Adipose tissue (tissue), 3 donors: ENCODE measurements around the gene SHFL. TPM values are rescaled to one million over a fixed set of nuclear protein-coding genes. Genes with fewer than 3 reads are reported as not detected.
A peak's percentile ranks its signal among the peaks of the same experiment; 100 is the strongest.

Experiments used
- H3K27ac ChIP-seq: one replicate; pipeline ENCODE4 v1.5.1; 2013; ENCODE audit warnings: low read depth, low read length
- WGBS, 3 donors: extraction: QIAGEN DNeasy Blood & Tissue Kit; methylation state at CpG; one replicate each; pipeline ENCODE4 v1.1.7; 2013; 5-methylcytosine and 5-hydroxymethylcytosine counted together
- polyA plus RNA-seq, 3 donors: library from polyadenylated mRNA; stranded (reverse); fragments of 200-250 nt; gene quantifications; one replicate each; pipeline ENCODE4 v1.2.3, GENCODE V29; 2013
- donor health status: healthy with polysubstance abuse.
- donor health status: Bipolar disorder and iron deficiency.
- donor health status: healthy.

Gene SHFL
- 10 to 100 TPM; 17.2 to 27.4 (median 22.2) TPM for polyA plus RNA-seq

DNA sequence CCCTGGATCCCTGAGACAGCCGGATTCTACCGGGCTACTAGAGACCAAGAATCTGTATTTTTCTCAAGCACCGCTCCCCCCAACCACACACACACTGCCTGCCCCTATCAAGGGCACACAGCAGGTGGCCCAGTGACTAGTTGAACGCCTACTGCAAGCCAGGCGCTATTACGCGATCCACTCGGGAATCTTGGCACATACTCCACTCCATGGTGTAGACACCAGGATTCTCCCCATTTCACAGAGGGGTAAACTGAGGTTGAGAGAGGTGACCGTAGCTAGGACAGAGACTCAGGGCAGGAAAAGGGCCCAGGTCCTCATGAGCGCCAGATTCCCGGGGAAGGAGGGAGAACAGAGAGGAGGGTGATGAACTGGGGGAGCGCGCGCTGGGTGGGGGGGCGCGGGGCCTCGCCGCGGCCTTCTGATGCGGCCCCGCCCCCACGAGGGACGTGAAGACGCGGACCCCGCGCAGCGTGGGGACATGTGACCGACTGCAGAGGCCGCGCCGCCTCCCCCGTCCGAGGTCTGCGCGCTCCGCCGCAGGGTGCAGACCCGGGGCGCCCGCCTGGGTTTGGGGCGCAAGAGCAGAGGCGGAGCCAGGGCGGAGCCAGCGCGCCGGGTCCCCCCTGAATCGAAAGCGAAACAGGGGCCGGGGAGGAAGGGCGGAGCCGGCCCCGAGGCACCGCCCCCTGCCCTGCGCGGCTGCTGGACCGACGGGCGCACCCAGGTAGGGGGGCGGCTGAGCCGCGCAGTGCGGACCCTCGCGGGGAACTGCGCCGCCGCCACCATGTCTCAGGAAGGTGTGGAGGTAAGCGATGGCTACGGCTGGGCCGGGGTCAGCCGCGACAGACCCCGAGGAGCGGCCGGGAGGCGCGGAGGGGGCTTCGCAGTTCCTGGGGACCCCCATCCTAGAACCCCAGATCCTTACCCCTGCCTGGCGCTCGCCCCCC lies at the start of gene SHFL:
TSS of gene SHFL (plus strand) at position 677 of the 950 bp plus-strand sequence. CDS start at position 788, 111 bp downstream.
- H3K27ac ChIP-seq, result peak within 1 kb of the TSS; percentile 15
- WGBS, 3 donors, result 4 to 5% (median 4%) methylated on average over 55 to 80 of the region's 81 CpGs

GRCh38 chr19:10036601-10037071 lies 49.5 kb upstream of the SHFL start:
- WGBS, 3 donors, result 26 to 62% (median 59%) methylated on average over 5 of the region's 5 CpGs
- no peak overlapping the region for H3K27ac ChIP-seq

DNA sequence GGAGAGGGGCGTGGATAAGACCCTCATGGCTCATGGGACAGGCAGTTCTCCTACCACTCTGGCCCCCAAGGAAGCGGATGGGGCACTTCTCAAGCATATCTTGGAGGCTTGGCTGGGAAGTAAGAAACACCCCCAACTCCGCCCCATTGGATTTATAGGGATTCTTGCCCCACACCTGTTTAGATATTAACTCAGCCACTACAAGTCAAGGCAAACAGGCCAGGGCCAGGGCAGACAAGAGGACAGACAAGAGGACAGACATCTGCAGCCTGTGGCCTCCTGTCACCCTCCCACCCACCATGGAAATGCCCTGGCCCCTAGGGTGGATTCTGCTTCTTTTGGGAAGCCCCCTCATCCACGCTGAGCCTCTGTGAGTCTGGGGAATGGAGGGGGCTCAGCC lies 48.8 kb upstream of the SHFL start:
- 62 to 68% (median 64%) methylated on average over 4 of the region's 4 CpGs for WGBS, 3 donors
- H3K27ac ChIP-seq, result no peak overlapping the region

- WGBS, 3 donors, result 52 to 69% (median 65%) methylated on average over 5 of the region's 5 CpGs
- H3K27ac ChIP-seq, result no peak overlapping the region
Observed at GRCh38 chr19:10037809-10038208, 48.3 kb upstream of the SHFL start.

DNA sequence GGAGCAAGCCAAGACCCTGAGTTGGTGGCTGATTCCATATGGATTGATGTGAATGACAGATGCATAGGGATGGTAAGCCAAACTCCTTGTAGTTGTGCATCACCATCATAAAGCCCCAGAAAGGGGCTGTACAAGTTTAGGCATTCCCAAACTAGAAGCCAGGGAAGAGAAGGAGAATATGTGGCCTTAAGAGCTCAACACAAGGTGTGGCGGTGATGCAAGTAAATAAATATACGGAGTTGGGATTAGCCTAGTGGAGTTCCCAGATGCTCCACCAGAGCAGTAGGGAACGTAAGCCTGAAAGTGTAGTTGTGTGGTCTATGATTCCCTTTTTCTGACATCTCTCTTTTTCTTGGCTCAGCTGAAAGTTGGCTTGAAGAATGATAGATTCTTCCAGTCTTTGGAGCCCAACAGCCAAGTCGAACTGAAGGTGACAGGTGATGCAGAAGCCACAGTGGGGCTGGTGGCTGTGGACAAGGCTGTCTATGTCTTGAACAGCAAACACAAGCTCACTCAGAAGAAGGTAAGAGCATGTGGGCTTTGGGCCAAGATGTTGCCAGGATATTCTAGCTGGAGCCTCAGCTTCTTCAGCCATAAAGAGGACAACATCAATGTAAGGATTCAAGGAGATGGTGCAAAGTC lies 42.7 kb upstream of the SHFL start:
- 63 to 75% (median 63%) methylated on average over 4 of the region's 4 CpGs for WGBS, 3 donors
- no peak overlapping the region for H3K27ac ChIP-seq

DNA sequence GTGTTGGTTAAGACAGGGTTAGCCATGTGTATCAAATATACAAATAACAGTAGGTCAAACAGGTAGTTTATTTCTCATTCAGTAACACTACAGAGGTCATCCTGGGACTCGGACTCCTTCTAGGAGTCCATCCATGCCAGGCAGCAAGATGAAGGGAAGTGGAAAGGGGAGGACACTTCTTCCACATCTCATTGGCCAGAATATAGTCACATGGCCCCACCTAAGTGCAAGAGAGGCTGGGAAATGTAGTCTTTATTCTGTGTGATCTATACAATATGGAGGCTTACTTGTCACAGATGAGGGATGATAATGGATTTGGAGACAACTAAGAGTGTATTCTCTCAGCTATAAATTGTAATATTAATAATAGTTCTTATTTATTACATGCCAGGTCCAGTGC lies 41.7 kb upstream of the SHFL start:
- no peak overlapping the region for H3K27ac ChIP-seq
- 68 to 90% (median 78%) methylated on average over 1 of the region's 1 CpG for WGBS, 3 donors

DNA sequence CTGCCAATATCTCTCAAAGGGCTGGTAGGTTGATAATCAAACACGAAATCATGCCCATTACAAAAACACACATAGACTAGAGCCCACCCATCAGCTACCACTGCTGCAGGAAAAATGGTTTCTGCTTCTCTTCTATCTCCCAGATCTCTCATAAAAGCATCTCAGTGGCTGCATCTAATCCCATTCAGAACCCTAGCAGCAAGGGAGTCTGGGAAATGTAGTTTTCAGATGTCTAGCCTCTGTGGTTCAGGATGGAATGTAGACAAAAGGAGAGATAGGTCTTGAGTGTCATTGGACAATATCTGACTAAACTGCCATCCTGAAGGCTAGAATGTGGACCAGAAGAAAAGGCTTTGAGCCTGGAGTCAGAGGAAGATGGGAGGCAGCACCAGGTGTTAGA lies 40.7 kb upstream of the SHFL start:
- 43 to 57% (median 45%) methylated on average over 1 of the region's 1 CpG for WGBS, 3 donors
- no peak overlapping the region for H3K27ac ChIP-seq

- H3K27ac ChIP-seq, result no peak overlapping the region
- WGBS, 3 donors, result 50 to 68% (median 64%) methylated on average over 2 of the region's 2 CpGs
Observed at GRCh38 chr19:10049626-10050025, 36.5 kb upstream of the SHFL start.

- 44 to 74% (median 69%) methylated on average over 18 to 21 of the region's 21 CpGs for WGBS, 3 donors
- H3K27ac ChIP-seq, result no peak overlapping the region
Observed at GRCh38 chr19:10052602-10053360, 33.3 kb upstream of the SHFL start.

DNA sequence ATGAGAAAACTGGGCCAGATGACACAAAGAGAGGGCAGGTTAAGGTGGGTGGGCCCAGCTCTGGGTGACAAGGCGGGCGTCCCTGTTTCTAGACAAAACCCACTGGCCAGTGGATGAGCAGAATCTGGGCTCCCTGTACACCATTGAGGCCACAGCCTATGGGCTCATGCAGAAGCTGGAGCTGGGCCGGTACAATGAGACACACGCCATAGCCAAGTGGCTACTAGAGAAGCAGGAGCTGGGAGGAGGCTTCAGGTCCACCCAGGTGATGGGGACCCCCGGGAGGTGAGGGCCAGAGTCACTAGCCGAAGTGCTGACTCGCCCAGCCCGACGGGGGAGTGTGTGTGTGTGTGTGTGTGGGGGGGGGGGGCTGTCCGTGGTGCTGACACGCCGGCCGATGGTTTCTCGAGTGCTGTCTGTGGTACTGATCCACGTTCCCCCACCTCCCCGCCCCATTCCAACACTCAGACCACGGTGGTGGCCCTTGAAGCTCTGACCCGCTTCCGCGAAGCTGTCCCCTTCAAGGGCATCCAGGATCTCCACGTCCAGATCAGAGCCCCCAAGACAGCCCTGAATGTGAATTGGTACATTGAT lies 24.3 kb upstream of the SHFL start:
- 28 to 33% (median 30%) methylated on average over 14 to 21 of the region's 21 CpGs for WGBS, 3 donors
- H3K27ac ChIP-seq, result no peak overlapping the region

GRCh38 chr19:10068205-10068604 lies 17.9 kb upstream of the SHFL start:
- 49 to 53% (median 50%) methylated on average over 4 of the region's 4 CpGs for WGBS, 3 donors
- no peak overlapping the region for H3K27ac ChIP-seq

DNA sequence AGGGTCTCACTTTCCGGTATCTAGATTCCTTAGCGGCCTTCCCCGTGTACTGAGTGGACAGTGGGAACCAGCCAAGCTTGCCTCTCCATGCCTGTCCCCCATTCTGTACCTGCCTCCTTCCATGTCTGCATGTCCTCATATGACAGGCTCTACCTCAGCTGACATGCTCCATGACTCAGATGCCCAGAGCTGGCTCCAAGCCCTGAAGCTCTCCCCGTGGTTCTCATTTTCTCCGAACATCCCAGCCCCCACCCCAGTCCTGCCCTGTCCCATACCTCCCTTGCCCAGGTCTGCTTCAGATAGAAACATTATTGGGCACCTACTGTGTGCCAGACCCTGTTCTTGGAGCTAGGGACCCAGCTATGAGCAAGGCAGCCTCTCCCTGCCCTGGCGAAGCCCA lies 17.1 kb upstream of the SHFL start:
- 63 to 73% (median 64%) methylated on average over 6 of the region's 6 CpGs for WGBS, 3 donors
- no peak overlapping the region for H3K27ac ChIP-seq

GRCh38 chr19:10070730-10071446 lies 15.2 kb upstream of the SHFL start:
- no peak overlapping the region for H3K27ac ChIP-seq
- WGBS, 3 donors, result 65 to 74% (median 74%) methylated on average over 22 of the region's 22 CpGs

DNA sequence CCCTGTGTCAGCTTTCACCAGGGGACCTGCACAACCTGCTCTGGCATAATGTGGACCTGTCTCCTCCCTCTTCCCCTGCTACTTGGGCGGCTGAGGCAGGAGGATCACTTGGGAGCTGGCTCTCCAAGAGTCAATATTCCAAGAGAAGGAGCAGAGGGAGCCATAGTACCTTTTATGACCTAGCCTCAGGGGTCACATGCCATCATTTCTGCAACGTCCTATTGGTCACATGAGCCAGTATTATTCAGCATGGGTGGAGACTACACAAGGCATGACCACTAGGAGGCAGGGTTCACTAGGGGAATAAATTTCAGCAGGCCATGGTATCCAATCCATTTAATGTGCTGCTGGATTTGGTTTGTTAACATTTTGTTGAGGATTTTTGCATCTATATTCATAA lies 12.0 kb upstream of the SHFL start:
- WGBS, 3 donors, result 49 to 58% (median 57%) methylated on average over 2 of the region's 2 CpGs
- no peak overlapping the region for H3K27ac ChIP-seq

GRCh38 chr19:10076535-10076934 lies 9.6 kb upstream of the SHFL start:
- WGBS, 3 donors, result 73 to 85% (median 81%) methylated on average over 6 of the region's 6 CpGs
- H3K27ac ChIP-seq, result no peak overlapping the region

- no peak overlapping the region for H3K27ac ChIP-seq
- 52 to 65% (median 59%) methylated on average over 8 of the region's 8 CpGs for WGBS, 3 donors
Observed at GRCh38 chr19:10078329-10078728, 7.8 kb upstream of the SHFL start.

DNA sequence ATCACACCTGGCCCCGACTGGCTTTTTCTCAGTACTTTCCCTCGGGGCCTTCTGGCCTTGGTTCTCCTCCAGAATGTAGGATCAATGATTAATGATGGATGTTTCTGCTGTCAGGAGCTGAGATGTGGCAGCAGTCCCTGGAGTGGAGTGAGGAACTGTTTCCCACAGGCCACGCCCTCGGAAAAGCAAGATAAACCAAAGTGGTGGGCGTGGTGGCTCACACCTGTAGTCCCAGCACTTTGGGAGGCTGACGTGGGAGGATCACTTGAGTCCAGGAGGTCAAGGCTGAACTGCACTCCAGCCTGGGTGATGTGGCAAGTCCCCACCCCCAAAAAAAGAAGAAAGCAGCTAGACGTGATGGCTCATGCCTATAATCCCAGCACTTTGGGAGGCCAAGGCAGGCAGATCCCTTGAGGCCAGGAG lies 7.1 kb upstream of the SHFL start:
- 20 to 62% (median 58%) methylated on average over 7 of the region's 7 CpGs for WGBS, 3 donors
- H3K27ac ChIP-seq, result no peak overlapping the region

DNA sequence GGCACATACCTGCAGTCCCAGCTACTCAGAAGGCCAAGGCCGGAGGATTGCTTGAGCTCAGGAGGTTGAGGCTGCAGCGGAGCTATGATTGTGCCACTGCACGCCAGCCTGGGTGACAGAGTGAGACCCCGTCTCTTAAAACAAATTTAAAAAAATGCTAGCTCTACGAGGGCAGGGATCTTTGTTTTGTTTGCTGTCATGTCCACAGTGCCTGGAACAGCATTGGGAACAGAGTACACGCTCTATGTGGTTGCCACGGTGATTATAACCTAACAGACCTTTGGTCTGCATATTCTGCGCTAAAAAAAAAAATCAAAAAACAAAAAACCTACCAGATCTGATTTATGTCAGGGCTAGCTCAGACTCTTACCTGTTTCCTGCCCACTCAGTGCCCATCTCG lies 2.2 kb upstream of the SHFL start:
- no peak overlapping the region for H3K27ac ChIP-seq
- WGBS, 3 donors, result 78 to 84% (median 80%) methylated on average over 9 of the region's 9 CpGs
